CD4-positive, alpha-beta T cell treated with Interleukin-21 for 1 hour (primary cell): ENCODE results near the gene DGKG.

Experiments
- DNase-seq: peaks from one replicate; pipeline ENCODE4 v3.0.0-alpha.2; 2020

The DGKG gene

DNA sequence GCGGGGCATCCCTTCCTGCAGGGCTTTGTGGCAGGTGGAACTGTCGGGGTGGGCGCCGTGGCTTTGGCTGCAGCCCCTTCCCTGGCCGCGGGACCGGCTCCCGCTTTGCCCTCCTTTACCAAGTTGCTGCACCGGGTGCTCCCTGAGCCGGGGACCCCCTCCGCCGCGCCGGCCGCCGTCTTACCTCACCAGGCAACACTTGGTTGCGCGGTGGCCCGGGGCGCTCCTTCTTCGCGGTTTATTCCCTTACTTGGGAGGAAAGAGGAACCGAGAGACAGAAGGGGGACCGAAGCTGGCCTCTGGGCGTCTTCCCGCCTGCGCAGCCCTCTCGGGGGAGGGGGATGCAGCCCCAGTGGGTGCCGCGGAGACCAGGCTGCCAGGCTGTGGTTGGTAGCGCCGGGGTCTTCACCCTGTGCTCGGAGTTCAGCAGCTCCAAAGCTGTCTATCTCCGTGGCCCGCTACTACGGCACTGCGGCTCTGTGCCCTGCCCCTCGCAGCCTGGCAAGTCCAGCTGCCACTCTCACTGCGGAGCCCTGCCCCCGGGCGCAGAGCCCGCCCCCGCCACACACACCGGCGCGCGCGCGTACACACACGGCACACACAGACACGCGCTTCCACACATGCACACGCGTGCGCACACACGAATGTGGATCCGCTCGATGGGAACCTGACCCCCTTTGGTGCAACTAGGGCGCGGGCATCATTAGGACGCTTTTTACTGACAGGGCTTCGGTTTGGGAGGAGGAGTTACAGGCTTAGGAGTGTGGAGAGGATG lies at the start of gene DGKG:
Gene DGKG, minus strand, starts transcription at position 473 of the 775 bp plus-strand sequence. CDS start 41,775 bp downstream, outside the sequence.
- DNase-seq, result peak; percentile 10

DNA sequence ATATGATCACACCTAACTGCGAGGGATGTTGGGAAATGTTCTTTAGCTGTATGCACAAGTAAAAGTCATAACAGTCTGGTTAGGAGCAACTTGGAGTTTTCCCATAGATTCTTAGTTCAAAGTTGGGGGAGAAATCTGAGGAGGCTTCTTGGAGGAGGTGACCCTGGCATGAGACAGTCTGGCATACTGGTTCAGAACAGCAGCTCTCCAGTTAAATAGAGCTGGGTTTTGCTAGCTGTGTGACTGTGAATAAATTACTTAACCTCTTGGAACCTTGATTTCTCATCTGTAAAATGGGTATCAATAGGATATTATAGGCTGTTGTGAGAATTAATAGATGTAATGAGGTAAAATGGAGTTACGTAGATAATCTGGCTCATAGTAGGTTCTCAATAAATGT lies 49.1 kb upstream of the DGKG start:
- DNase-seq, result no peak

- DNase-seq, result no peak
These were observed 44.9 kb upstream of the DGKG start for GRCh38 chr3:186406669-186407635.

DNA sequence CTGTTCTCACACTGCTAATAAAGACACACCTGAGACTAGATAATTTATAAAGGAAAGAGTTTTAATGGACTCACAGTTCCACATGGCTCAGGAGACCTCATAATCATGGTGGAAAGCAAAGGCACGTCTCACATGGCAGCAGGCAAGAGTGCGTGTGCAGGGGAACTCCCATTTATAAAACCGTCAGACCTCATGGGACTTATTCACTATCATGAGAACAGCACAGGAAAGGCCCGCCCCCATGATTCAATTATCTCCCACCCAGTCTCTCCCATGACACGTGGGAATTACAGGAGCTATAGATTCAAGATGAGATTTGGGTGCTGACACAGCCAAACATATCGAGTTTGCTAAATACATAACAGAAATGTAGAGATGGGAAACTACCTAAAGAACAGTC lies 39.5 kb upstream of the DGKG start:
- DNase-seq, result no peak

- no peak for DNase-seq
These were observed 38.6 kb upstream of the DGKG start for GRCh38 chr3:186400662-186401061.

DNA sequence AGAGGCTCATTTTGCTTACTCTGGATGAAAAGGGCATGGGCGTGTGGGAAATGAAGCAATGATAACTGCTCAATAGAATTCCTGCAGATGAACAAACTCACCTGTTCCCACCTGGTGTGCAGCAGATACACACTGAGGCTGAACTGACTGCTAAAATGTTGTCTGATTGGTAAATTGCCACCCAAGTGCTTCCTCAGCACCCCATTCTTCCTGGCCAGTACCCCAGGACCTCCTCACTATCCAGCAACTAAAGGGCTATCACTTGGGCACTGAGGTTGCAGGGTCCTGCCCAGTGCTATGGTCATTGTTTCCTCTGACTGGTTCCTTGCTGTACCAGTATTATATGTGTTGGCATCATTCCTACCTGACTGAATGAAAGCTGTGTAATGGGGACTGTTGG lies 38.0 kb upstream of the DGKG start:
- DNase-seq, result no peak

DNA sequence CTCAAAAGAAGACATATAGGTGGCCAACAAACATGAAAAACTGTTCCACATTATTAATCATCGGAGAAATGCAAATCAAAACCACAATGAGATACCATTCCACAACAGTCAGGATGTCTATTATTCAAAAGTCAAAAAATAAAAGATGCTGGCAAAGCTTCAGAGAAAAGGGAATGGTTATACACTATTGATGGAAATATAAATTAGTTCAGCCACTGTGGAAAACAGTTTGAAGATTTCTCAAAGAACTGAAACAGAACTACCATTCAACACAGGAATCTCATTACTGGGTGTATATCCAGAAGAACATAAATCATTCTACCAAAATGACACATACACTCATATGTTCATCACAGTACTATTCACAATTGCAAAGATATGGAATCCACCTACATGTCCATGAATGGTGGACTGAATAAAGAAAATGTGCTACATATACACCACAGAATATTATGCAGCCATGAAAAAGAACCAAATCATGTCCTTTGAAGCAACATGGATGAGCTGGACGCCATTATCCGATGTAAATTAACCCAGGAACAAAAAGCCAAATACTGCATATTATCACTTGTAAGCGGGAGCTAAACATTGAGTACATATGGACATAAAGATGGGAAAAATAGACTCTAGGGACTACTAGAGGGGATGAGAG lies 32.7 kb upstream of the DGKG start:
- DNase-seq, result no peak

DNA sequence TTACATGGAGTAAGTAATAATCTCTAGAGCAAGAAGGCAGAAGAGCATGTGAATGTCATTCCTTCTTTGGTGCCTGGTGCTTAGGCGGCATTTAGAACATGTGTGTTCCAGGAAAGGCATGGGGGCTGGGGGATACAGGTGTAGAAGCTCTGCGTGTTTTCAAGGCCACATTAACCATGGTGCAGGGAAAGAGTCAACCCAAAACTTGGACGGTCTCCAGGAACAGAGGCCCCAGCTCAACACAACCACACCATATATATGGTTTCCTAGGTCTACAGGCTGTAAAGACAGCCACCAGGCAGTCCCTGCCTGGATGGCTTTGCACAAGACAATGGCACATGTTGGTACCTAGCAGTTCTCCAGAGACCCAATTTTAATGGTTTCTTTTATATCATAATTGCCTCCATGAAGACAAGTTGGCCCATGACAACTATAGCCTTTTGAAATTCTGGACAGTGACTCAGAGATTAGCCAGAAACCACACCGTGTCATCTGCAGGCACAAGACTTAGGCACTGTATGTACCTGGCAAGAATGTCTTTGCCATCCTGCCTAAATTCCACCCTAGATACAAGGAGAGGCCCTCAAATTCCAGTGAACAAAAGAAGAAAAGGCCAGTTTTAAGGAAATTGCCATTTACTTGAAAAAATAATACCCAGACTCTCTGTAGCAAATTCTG lies 25.0 kb upstream of the DGKG start:
- DNase-seq, result no peak

DNA sequence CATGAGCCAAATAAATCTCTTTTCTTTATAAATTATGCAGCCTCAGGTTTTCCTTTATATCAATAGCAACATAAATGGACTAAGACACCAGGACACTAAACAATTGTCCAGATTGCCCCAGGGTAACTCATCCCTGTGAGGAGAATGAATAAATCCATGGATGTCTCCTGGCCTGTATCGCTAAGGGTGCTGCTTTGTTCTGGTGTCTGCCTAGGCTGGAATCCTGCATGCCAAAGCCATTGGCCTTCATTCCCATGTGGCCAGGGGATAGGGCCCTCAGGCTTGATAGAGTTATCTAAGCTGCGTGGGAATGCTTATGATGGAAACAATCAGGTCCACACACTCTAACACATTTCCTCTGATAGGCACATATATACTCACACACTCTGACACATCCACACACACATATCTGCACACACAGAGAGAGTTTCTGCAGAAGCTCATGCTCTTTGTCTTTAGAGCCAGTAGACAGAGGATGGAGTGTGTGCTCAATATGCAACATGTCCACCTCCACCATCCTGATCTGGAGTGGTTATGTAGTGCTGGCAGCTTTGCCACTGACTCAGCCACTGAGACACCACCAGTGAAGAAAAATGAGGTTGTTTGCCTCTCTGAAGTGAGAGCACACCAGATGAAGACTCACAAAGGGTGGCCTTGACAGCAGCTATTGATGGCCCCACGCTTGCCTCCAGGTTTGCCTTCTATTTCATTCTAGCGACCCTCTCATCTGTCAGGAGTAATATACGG lies 24.0 kb upstream of the DGKG start:
- no peak for DNase-seq

- DNase-seq, result no peak
These were observed 21.3 kb upstream of the DGKG start for GRCh38 chr3:186383026-186383993.

DNA sequence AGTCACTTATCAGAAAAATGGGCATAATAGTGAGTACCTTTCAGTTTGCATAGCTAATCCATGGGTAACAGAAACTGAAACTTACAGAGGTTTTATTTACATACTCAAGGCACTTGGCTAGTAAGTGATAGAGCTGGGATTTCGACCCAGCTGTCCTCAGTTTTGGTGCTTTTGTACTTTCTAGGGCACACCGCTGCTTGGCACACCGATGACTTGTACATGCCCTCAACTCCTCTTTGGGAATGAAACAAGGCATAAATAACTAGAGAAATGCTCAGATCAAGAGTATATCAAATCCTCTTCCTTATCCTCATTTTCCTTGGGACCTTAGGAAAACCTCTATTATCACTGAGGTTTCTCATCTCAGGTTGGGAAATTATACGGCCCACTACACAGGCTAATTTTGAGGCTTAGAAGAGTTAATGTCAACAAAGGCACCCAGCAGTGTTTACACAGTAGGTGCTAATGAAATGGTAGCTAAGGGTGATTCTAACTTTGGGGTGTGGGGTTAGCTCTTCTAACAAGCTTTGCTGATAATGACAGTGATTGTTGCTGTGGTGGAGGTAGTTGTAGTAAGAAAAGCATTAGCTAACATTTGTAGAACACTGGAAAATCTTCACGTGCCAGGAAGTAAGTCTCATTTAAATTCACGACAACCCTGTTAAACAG lies 20.3 kb upstream of the DGKG start:
- no peak for DNase-seq

DNA sequence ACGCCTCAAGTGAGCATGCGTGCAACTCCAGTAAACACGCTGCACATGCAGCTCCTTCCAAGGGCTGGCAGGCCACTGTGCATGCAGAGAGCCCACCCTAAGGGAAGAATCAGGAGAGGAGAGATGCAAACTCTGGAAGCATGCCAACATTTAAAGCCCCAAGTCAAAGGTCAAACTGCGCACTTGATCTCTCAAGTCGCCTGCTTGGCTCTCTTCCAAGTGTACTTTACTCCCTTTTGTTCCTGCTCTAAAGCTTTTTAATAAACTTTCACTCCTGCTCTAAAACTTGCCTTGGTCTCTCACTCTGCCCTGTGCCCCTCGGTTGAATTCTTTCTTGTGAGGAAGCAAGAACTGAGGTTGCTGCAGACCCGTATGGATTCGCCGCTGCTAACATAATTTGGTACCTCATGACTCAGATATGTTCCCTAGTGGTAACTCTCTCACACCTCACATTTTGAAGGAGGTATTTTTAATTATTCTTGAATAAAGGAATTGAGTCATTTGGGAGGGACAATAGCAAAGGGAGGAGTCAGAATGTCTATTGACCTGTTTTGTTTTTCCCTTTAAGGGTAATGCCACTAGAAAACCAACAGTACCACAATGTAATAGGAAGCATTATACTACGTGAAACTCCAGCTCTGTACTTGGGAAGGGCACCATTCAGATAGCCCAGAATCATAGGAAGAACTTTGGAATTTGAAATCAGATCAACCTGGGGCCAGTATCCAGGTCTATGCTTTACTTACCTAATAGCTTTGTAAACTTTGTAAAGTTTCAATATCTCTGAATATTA lies 19.6 kb upstream of the DGKG start:
- DNase-seq, result no peak

GRCh38 chr3:186380622-186381380 lies 18.8 kb upstream of the DGKG start:
- no peak for DNase-seq

GRCh38 chr3:186375443-186375842 lies 13.4 kb upstream of the DGKG start:
- no peak for DNase-seq

DNA sequence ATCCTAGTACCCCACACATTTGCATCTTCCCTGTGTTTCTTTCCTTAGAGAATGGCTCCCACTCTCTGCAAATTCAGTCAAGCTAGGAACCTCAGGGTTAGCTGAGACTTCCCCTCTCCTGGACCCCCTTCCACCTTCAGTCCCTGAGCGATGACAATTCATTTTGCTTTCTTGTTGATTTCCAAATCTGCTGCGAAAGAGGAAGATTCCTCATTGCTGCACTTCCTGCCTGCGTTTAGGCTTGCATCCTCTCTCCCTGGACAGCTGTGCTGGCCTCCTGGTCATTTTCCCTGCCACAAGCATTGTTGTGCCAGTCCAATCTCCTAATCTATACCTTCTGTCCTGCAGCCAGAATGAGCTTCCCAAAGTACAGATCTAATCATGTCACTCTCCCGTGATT lies 12.3 kb upstream of the DGKG start:
- no peak for DNase-seq

- DNase-seq, result no peak
These were observed 7.2 kb upstream of the DGKG start for GRCh38 chr3:186369217-186369616.

- DNase-seq, result no peak
These were observed 6.7 kb upstream of the DGKG start for GRCh38 chr3:186368717-186369116.

DNA sequence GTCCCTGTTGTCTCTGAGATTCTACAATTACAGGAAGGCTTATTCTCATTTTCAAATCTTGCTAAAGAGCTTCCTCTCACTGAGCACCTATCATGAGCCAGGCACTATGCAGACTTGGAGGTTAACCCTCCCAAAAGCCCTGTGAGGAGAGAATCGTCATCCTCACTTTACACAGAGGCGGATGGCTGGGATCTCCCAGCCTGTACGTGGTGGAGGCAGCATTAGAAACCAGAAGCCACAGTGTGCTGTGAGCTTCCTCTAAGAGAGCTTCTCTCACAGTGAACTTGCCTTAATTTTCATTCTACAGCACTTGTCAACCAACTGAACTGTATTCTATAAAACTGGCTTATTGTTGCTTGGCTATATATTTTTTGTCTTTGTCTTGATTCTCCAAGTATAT lies 6.1 kb upstream of the DGKG start:
- no peak for DNase-seq

DNA sequence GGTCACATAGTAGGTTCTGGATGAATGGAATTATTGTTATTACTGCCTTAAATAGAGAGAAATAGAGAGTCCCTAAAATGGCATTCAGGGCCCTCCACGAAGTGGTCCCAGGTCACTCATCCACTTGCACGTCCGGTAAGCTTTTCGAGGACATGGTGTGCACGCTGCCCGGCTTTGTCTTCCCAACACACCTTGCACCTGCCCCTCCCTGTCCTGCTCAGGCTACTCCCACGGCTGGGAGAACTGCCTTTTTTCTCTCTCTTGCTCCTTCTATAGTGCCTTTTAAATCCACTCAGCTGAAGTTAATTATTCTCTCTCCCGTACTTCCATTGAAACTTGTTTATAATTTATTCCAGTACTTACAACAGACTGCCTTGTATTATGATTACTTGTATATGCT lies 5.6 kb upstream of the DGKG start:
- DNase-seq, result no peak
